HEK293T (cell line): ENCODE measurements around the gene SUPT16H.

ENCODE experiments used
- ARNT ChIP-seq: fragments of 450-650 bp; IDR thresholded peaks from 2 replicates; pipeline ENCODE4 v1.6.1; 2017; ENCODE audit warnings: mild to moderate bottlenecking
- BHLHE40 ChIP-seq: fragments of 450-650 bp; IDR thresholded peaks from 2 replicates; pipeline ENCODE4 v1.6.1; 2016; ENCODE audit warnings: mild to moderate bottlenecking, moderate library complexity, borderline replicate concordance
- CTBP1 ChIP-seq: fragments of 450-650 bp; IDR thresholded peaks from 2 replicates; pipeline ENCODE4 v1.6.1; 2016; ENCODE audit warnings: borderline replicate concordance
- FOXA1 ChIP-seq: fragments of 450-650 bp; IDR thresholded peaks from 2 replicates; pipeline ENCODE4 v1.6.1; 2016; ENCODE audit warnings: mild to moderate bottlenecking
- HDGF ChIP-seq: fragments of 450-650 bp; IDR thresholded peaks from 2 replicates; pipeline ENCODE4 v1.6.1; 2017; ENCODE audit warnings: antibody characterized with exemption, borderline replicate concordance
- L3MBTL2 ChIP-seq: fragments of 450-650 bp; conservative IDR thresholded peaks from 2 replicates; pipeline ENCODE4 v1.6.1; 2016; ENCODE audit warnings: mild to moderate bottlenecking
- LEF1 ChIP-seq: fragments of 450-650 bp; IDR thresholded peaks from 2 replicates; pipeline ENCODE4 v1.6.1; 2017; ENCODE audit warnings: mild to moderate bottlenecking, borderline replicate concordance
- NFRKB ChIP-seq: fragments of 450-650 bp; IDR thresholded peaks from 2 replicates; pipeline ENCODE4 v1.6.1; 2016; ENCODE audit warnings: mild to moderate bottlenecking, moderate library complexity
- SP1 ChIP-seq: fragments of 450-650 bp; IDR thresholded peaks from 2 replicates; pipeline ENCODE4 v1.6.1; 2017
- TARDBP ChIP-seq: fragments of 450-650 bp; IDR thresholded peaks from 2 replicates; pipeline ENCODE4 v1.6.1; 2016

- TF ChIP-seq BHLHE40 = no peak
- TF ChIP-seq L3MBTL2 = no peak
- TF ChIP-seq CTBP1 = no peak
- TF ChIP-seq LEF1 = no peak
- TF ChIP-seq SP1 = no peak
- no peak for TF ChIP-seq FOXA1
- no peak for TF ChIP-seq ARNT
- no peak for TF ChIP-seq HDGF
- TF ChIP-seq TARDBP = no peak
- TF ChIP-seq NFRKB = no peak
These were observed 30.4 kb upstream of the SUPT16H start for GRCh38 chr14:21414137-21414631.
